ENCODE results near the gene MSRB1.

Gene MSRB1

GRCh38 chr16:1918351-1919326 lies 24.4 kb downstream of the MSRB1 start, which contains the start of gene HS3ST6:
Gene HS3ST6 (minus strand): TSS chr16:1918415. CDS start chr16:1918323, 92 bp downstream.
- DNase-seq (ENCODE audit: low read depth in 2 of 2, low spot score in 1 of 2): no peak

GRCh38 chr16:1917665-1918350 lies 25.2 kb downstream of the MSRB1 start:
- no peak for DNase-seq (ENCODE audit: low read depth in 2 of 2, low spot score in 1 of 2)

- DNase-seq (ENCODE audit: low read depth in 2 of 2, low spot score in 1 of 2): no peak
Observed at GRCh38 chr16:1917056-1917664, 25.8 kb downstream of the MSRB1 start.

DNA sequence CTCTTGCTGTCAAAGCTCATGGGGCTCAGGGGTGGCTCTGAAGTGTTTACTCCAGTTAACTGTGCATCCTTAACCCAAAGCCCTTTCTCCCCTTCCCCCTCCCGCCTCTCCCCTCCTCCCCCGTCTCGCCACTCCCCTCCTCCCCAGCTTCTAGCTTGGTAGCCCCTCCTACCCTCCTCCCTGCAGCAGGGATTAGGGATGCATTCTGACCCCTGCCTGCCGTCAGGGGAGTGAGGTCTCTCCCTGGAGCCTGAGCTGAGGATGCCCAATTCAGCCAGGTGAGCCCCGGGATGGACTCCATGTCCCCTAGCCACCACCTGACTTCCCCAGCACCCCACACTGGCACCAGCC lies 26.4 kb downstream of the MSRB1 start:
- DNase-seq (ENCODE audit: low read depth in 2 of 2, low spot score in 1 of 2): no peak

- DNase-seq (ENCODE audit: low read depth in 2 of 2, low spot score in 1 of 2): no peak
Observed at GRCh38 chr16:1915732-1916639, 27.0 kb downstream of the MSRB1 start.

DNA sequence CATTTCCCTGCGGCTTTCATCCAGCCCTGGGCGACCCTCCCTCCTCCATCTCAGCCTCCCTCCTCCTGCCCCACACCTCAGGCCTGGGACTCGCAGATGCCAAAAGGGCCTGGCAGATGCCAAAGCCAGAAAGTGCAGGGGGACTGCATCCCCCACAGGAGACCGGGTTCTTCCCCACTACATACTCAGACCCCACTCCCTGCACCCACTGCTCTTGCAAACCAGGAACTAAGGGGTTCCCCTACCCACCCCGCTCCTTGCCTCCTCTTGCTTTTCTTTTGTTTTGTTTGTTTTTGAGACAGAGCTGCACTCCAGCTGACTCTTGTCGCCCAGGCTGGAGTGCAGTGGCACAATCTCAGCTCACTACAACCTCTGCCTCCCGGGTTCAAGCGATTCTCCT lies 28.0 kb downstream of the MSRB1 start:
- no peak for DNase-seq (ENCODE audit: low read depth in 2 of 2, low spot score in 1 of 2)

DNA sequence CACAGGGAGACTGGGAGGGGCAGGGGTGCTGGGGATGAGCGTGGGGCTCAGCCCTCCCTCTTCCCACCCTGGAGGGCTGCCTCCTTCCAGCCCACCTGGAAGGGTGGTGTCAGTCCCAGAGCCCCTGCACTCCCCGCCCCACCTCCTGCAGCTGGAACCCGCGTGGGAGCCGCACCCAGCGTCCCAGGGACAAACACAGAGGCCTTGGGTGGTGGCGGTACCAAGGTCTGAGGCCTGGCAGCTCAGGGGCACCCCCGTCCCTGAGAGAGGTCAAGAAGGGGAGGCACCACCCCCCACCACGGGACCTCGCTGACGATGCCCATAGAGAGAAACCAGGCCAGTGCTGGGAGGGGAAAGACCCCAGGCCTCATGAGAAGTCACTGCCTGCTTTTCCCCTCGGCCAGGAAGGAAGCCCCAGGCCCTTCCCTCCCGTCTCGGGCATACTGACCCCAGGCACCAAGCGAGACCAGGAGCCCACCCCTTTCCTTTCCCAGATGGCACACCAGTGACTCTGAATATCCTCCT lies 28.9 kb downstream of the MSRB1 start:
- no peak for DNase-seq (ENCODE audit: low read depth in 2 of 2, low spot score in 1 of 2)

DNA sequence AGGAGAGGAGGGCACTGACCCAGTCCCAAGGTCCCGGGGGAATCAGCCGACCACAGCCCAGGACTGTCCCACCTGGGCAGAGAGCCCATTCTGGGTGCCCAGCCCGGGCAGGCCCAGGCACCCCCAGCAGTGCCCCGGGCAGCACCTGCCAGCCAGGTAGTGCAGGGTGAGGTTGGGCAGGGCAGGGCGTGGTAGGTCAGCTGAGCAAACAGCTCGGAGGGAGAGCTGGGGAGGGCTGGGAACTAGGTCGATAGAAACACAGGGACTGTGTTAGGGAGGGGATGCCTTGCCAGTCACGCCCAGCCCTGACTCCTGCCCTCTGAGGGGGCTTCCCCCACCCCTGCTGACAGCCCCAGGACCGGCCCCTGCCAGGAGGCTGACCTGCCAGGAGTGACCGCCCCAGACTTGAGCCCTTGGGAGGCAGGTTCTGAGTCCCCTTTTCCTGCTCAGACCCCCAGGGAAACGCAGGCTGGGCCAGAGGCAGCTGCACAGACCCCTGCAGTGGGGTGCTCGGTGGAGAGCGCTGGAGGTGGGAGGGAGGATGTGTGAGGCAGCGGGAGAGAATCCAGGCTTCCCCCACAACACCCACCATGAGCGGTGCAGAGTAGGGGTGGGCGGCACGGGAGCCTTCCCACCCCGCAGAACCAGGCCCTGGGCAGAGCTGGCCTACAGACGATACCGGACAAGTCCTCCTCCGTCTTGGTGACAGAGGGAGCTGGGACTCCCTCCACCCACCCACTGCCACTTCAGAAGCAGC lies 29.5 kb downstream of the MSRB1 start:
- no peak for DNase-seq (ENCODE audit: low read depth in 2 of 2, low spot score in 1 of 2)

DNA sequence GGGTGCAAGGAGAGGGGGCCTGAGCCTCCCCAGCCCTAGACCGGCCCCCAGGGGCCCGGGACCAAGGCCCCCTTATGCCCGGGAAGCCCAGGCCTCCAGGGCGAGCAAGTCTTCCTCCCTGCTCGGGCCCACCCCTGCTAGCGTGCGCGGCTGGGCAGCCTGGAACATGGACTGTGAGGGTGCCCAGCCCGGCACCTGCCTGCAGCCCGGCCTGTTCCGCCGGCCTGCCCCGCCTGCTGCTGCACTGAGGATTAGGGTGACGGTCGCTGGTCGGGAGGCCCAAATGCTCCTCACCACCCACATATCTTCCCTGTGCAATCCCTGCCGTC lies 30.8 kb downstream of the MSRB1 start:
- DNase-seq (ENCODE audit: low read depth in 2 of 2, low spot score in 1 of 2): no peak

DNA sequence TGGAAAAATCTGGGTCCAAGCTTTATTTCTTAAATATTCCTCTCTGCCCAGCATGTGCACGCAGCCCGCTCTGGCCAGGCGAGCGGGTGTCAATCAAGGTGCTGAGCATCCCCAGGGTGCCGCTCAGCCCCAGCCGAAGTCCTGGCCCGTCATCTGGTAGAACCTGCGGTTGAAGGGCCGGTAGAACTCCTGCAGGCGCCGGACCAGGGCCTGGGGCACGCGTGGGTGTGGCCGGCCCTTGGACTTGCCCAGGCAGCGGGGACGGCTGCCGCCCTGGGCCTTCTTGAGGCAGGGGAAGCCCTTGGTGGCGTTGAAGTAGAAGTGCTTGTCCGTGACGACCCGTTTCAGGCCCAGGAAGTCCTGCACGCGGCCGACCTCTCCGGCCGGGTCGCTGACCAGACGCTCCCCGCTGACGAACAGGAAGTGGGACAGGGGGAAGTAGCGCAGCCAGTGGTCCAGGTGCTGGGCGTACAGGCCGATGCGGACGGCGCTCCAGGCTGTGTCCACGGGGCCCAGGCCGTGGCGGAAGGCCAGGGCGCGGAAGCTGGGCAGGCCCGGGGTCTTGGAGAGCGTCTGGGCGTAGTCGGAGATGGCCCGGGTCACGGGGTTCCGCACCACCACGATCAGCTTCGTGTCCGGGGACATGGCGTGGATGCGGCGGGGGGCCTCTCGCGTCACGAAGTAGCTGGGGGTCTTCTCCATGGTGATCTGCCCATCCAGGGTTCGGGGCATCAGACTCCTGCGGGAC lies 31.4 kb downstream of the MSRB1 start:
- DNase-seq (ENCODE audit: low read depth in 2 of 2, low spot score in 1 of 2): no peak

- no peak for DNase-seq (ENCODE audit: low read depth in 2 of 2, low spot score in 1 of 2)
Observed at GRCh38 chr16:1909561-1910231, 33.3 kb downstream of the MSRB1 start.

GRCh38 chr16:1908983-1909382 lies 34.0 kb downstream of the MSRB1 start:
- DNase-seq (ENCODE audit: low read depth in 2 of 2, low spot score in 1 of 2): no peak

DNA sequence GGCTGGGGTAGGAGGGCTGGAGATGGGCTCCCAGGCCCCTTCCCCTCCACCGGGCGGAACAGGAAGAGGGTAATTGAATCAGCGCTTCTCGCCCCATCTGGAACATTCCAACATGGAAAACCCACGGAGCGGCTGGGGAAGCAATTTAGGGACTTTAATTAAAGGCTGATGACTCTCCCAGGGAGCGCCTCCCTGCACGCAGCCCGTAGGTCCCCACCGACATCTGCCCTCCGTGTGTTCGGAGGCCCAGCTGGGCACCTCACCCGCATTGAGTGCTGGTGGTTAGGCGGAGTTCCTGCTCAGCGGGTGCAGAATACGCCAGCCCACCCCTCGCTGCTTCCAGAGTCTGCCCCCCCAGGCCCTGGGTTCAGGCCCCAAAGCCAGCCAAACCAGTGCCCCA lies 34.8 kb downstream of the MSRB1 start:
- no peak for DNase-seq (ENCODE audit: low read depth in 2 of 2, low spot score in 1 of 2)

DNA sequence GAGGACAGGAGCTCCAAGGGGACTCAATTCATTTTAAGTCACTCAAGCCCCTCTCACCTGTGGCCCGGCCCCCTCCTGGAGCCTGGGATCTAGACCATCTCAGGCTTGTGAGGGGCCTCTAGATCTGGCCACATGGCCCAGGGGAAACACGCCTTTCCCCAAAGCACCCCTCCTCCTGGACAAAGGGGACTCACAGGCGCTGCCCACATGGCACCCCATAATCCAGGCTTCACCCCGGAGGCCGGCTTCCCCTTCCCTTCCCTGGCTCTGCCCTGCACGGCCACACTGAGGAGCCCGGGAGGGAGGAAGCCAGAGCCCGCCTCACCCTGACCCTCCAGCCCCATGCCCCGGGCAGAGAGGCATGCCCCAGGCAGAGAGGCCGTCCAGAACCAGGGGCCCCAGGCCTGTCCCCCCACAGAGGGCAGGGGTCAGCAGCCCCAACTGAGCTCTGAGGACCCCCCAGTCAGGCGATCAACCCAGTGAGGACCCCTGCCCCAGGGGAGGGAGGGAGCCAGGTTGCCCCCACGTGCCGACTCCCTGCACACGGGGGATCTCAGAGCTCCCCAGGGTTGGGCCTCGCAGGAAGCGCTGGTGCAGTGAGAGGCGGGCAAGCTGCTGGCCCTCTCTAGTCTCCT lies 35.7 kb downstream of the MSRB1 start:
- DNase-seq (ENCODE audit: low read depth in 2 of 2, low spot score in 1 of 2): no peak

DNA sequence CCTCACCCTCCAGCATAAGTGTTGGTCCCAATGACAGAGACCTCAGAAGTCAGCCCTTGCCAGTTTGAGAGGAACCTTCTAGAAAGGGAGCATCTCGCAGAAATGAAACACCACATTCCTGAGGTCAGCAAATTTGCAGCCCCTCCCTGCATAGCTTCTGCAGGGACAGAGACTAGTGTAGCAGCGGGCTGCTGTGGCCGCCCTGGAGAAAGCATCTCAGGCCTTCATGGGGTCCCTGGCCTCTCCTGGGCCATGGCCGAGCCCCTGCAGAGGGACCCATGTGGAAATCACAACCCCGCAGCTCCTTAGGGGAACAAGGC lies 36.2 kb downstream of the MSRB1 start:
- DNase-seq (ENCODE audit: low read depth in 2 of 2, low spot score in 1 of 2): no peak

- DNase-seq (ENCODE audit: low read depth in 2 of 2, low spot score in 1 of 2): no peak
Observed at GRCh38 chr16:1906055-1906845, 36.7 kb downstream of the MSRB1 start.
